ENCODE results near the gene DIAPH3.

DIAPH3 gene

DNA sequence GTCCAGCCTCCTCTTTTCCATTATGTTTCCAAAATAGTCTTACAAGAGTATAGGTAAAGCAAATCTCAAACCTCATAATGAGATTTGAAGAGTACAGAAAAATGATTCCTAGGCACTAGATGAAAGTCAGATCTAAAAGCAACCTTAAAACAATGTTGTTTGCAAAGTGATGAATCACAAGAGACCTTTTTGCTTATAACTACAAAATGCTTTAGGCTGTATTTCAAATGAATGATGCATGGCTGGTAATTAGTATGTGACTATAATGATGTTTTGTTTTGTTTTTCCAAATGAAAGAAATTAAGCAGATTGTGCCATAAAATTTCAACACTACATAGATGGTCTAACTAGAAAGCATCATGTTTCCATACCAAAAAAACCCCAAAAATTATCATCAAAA is 272.7 kb downstream of the DIAPH3 start:
- no peak overlapping the region for H3K4me3 ChIP-seq (ENCODE audit: low read length)
- no peak overlapping the region for H3K9ac ChIP-seq (ENCODE audit: low read length)
- no peaks in the 10 kb centered on the region for H4K20me1 ChIP-seq (ENCODE audit: insufficient read depth, low read length)
- no peaks in the 10 kb centered on the region for H3K9me3 ChIP-seq (ENCODE audit: insufficient read depth, low read length)
- H3K4me2 ChIP-seq (ENCODE audit: low read length): no peak overlapping the region
- H3K27me3 ChIP-seq (ENCODE audit: low read depth, low read length): no peaks in the 10 kb centered on the region
- H3K79me2 ChIP-seq (ENCODE audit: low read length): no peaks in the 10 kb centered on the region
- TF ChIP-seq, protein P1, sequence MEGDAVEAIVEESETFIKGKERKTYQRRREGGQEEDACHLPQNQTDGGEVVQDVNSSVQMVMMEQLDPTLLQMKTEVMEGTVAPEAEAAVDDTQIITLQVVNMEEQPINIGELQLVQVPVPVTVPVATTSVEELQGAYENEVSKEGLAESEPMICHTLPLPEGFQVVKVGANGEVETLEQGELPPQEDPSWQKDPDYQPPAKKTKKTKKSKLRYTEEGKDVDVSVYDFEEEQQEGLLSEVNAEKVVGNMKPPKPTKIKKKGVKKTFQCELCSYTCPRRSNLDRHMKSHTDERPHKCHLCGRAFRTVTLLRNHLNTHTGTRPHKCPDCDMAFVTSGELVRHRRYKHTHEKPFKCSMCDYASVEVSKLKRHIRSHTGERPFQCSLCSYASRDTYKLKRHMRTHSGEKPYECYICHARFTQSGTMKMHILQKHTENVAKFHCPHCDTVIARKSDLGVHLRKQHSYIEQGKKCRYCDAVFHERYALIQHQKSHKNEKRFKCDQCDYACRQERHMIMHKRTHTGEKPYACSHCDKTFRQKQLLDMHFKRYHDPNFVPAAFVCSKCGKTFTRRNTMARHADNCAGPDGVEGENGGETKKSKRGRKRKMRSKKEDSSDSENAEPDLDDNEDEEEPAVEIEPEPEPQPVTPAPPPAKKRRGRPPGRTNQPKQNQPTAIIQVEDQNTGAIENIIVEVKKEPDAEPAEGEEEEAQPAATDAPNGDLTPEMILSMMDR (IDR thresholded peaks at IDR 0.05; ENCODE audit: low read depth, low read length): no peak
- TF ChIP-seq EZH2phosphoT487 (IDR thresholded peaks at IDR 0.05; ENCODE audit: low read depth): no peak
- no peaks in the 10 kb centered on the region for H3K36me3 ChIP-seq (replicated peaks; ENCODE audit: low read depth, low read length)
- H2AFZ ChIP-seq (ENCODE audit: low read depth, low read length): no peak overlapping the region
- H3K4me1 ChIP-seq (ENCODE audit: low read length): no peaks in the 10 kb centered on the region
- H3K27ac ChIP-seq (ENCODE audit: low read length): no peak overlapping the region

DNA sequence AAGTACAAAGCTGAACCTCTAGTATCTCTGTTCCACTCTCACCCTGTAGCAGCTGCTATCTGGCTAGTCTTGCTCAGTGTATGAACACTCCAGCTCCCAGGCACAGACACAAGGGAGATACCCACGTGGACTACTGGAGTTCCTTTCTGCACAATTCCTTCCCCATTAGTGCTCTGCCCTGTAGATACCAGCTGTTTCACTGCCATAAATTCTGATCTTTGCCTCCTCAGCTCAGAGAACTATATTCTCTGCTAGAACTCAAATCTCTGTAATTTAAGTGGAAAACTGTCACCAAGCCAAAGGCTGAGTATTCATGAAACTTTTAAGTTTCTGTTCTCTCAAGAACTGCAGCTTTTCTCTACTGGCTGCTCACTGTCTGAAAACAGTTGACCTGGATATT is 273.7 kb downstream of the DIAPH3 start:
- no peaks in the 10 kb centered on the region for H3K27me3 ChIP-seq (ENCODE audit: low read depth, low read length)
- no peak overlapping the region for H3K9ac ChIP-seq (ENCODE audit: low read length)
- no peak overlapping the region for H2AFZ ChIP-seq (ENCODE audit: low read depth, low read length)
- TF ChIP-seq EZH2phosphoT487 (IDR thresholded peaks at IDR 0.05; ENCODE audit: low read depth): no peak
- TF ChIP-seq, protein P1 (IDR thresholded peaks at IDR 0.05; ENCODE audit: low read depth, low read length): no peak
- H3K36me3 ChIP-seq (replicated peaks; ENCODE audit: low read depth, low read length): no peaks in the 10 kb centered on the region
- no peaks in the 10 kb centered on the region for H4K20me1 ChIP-seq (ENCODE audit: insufficient read depth, low read length)
- H3K4me1 ChIP-seq (ENCODE audit: low read length): no peaks in the 10 kb centered on the region
- no peak overlapping the region for H3K4me2 ChIP-seq (ENCODE audit: low read length)
- no peaks in the 10 kb centered on the region for H3K79me2 ChIP-seq (ENCODE audit: low read length)
- no peak overlapping the region for H3K27ac ChIP-seq (ENCODE audit: low read length)
- no peak overlapping the region for H3K4me3 ChIP-seq (ENCODE audit: low read length)
- H3K9me3 ChIP-seq (ENCODE audit: insufficient read depth, low read length): no peaks in the 10 kb centered on the region

DNA sequence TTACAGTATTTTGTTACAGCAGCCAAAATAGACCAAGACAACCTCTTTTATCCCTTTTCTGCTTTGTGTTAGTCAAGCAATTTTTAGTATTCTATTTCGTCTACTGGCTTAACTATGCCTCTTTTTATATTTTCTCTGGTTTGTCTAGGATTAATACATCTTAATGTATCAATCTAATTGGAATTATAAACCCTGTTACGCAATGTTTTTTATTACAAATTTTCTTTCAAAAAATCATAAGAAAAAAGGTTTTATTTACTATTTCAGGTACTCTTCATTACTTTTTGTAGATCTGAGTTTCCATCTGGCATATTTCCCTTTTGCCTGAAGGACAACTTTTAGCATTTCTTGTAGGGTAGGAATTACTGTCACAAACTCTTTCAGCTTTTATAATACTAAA is 275.3 kb downstream of the DIAPH3 start:
- no peaks in the 10 kb centered on the region for H3K9me3 ChIP-seq (ENCODE audit: insufficient read depth, low read length)
- H2AFZ ChIP-seq (ENCODE audit: low read depth, low read length): no peak overlapping the region
- H3K9ac ChIP-seq (ENCODE audit: low read length): no peak overlapping the region
- no peaks in the 10 kb centered on the region for H3K27me3 ChIP-seq (ENCODE audit: low read depth, low read length)
- TF ChIP-seq, protein P1 (IDR thresholded peaks at IDR 0.05; ENCODE audit: low read depth, low read length): no peak
- no peak for TF ChIP-seq EZH2phosphoT487 (IDR thresholded peaks at IDR 0.05; ENCODE audit: low read depth)
- H3K4me3 ChIP-seq (ENCODE audit: low read length): no peak overlapping the region
- no peak overlapping the region for H3K4me2 ChIP-seq (ENCODE audit: low read length)
- H4K20me1 ChIP-seq (ENCODE audit: insufficient read depth, low read length): no peaks in the 10 kb centered on the region
- H3K79me2 ChIP-seq (ENCODE audit: low read length): no peaks in the 10 kb centered on the region
- no peaks in the 10 kb centered on the region for H3K4me1 ChIP-seq (ENCODE audit: low read length)
- H3K27ac ChIP-seq (ENCODE audit: low read length): no peak overlapping the region
- H3K36me3 ChIP-seq (replicated peaks; ENCODE audit: low read depth, low read length): no peaks in the 10 kb centered on the region

DNA sequence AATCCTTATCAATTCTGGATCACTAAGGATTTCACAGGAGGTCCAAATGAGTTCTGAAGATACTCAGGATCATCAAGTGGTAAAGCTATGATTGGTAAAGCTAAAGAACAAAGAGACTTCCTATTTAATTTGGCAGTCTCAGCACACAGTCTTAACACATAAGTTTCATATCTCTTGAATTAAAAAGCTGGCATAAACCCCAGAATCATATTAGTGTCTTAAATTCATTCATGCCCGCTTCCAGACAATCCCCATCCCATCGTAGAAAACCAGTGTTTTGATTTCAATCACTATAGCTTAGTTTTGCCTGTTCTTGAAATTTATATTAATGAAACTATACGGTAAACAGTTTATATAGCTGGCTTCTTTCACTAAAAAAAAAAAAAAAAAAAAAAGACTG is 278.7 kb downstream of the DIAPH3 start:
- Histone ChIP-seq H3K79me2 (ENCODE audit: low read length) (no peaks in the 10 kb centered on the region), H3K9ac (ENCODE audit: low read length) (no peak overlapping the region), H3K4me3 (ENCODE audit: low read length) (no peak overlapping the region), H3K27me3 (ENCODE audit: low read depth, low read length) (no peaks in the 10 kb centered on the region), H4K20me1 (ENCODE audit: insufficient read depth, low read length) (no peaks in the 10 kb centered on the region), H3K9me3 (ENCODE audit: insufficient read depth, low read length) (no peaks in the 10 kb centered on the region), H3K4me1 (ENCODE audit: low read length) (no peaks in the 10 kb centered on the region), H3K4me2 (ENCODE audit: low read length) (no peak overlapping the region), H3K36me3 (replicated peaks; ENCODE audit: low read depth, low read length) (no peaks in the 10 kb centered on the region), H2AFZ (ENCODE audit: low read depth, low read length) (no peak overlapping the region), H3K27ac (ENCODE audit: low read length) (no peak overlapping the region)
- no peak for TF ChIP-seq EZH2phosphoT487 (IDR thresholded peaks at IDR 0.05; ENCODE audit: low read depth)
- TF ChIP-seq, protein P1 (IDR thresholded peaks at IDR 0.05; ENCODE audit: low read depth, low read length): no peak

All from OCI-LY3 (cell line).